Panc1 (cell line): ENCODE data around the gene HTRA3. TPM values are rescaled to one million over a fixed set of nuclear protein-coding genes. Genes with fewer than 3 reads are reported as not detected.

Experiments used
- ATAC-seq: fragments of 200-7000 bp; cut with Tn5 transposase; 2 replicates; pipeline ENCODE4 v1.9.1; 2020; ENCODE audit warnings: mild to moderate bottlenecking, moderate library complexity
- BruUV-seq: library from RNA; stranded (reverse); fragments of 400-500 nt; replicated peaks from 2 replicates; lab custom pipeline; 2021; lab: Mats Ljungman, UMichigan
- CTCF ChIA-PET: fragments of 300-600 bp; sonication (Branson Sonifier 250); formaldehyde crosslinking; loops from one replicate; lab custom pipeline; 2022; ENCODE audit warnings: antibody characterized with exemption; lab: Charles Lee
- POLR2A ChIA-PET: fragments of 300-600 bp; sonication (Branson Sonifier 250); formaldehyde crosslinking; loops from one replicate; lab custom pipeline; 2022; ENCODE audit warnings: antibody characterized with exemption; lab: Charles Lee
- DNase-seq: peaks from one replicate; pipeline ENCODE4 v3.0.0-alpha.2; 2010; ENCODE audit warnings: low read depth, low spot score
- H3K27ac ChIP-seq: 2 replicates; pipeline ENCODE4 v1.5.1; 2011; ENCODE audit warnings: mild to moderate bottlenecking, low read length, inconsistent platforms
- H3K27me3 ChIP-seq: fragments of 200-500 bp; sonication (Bioruptor generic); 2 replicates; pipeline ENCODE4 v1.6.0; 2014; ENCODE audit warnings: low read length, inconsistent platforms; ENCODE audit not compliant: control insufficient read depth, insufficient read depth
- H3K36me3 ChIP-seq: fragments of 200-500 bp; sonication (Bioruptor generic); 2 replicates; pipeline ENCODE4 v1.5.1; 2014; ENCODE audit warnings: inconsistent platforms, mild to moderate bottlenecking, low read length, moderate library complexity; ENCODE audit not compliant: control insufficient read depth, insufficient read depth
- H3K4me1 ChIP-seq: 2 replicates; pipeline ENCODE4 v1.5.1; 2011; ENCODE audit warnings: inconsistent platforms, mild to moderate bottlenecking, low read length, moderate library complexity; ENCODE audit not compliant: control insufficient read depth, insufficient read depth
- H3K4me3 ChIP-seq, 2 experiments: 2 replicates each; pipeline ENCODE4 v1.5.1; 2011 to 2012; ENCODE audit warnings: low read depth in 2 of 2, low read length in 2 of 2, mild to moderate bottlenecking in 2 of 2, inconsistent platforms in 1 of 2, moderate library complexity in 1 of 2
- H3K9me3 ChIP-seq: fragments of 200-500 bp; sonication (Bioruptor generic); 2 replicates; pipeline ENCODE4 v1.5.1; 2014; ENCODE audit warnings: low read depth, mild to moderate bottlenecking, inconsistent platforms, low read length, moderate library complexity; ENCODE audit not compliant: control insufficient read depth, insufficient read depth
- CTCF ChIP-seq: fragments of 450-650 bp; IDR thresholded peaks from 2 replicates; pipeline ENCODE4 v1.5.1; 2017; ENCODE audit warnings: mild to moderate bottlenecking
- POLR2AphosphoS5 ChIP-seq: IDR thresholded peaks from 2 replicates; pipeline ENCODE4 v1.6.1; 2012; ENCODE audit warnings: mild to moderate bottlenecking, low read depth, low read length, moderate library complexity
- REST ChIP-seq, 2 experiments: IDR thresholded peaks; 2 replicates each; pipeline ENCODE4 v1.6.1; 2011 to 2012; ENCODE audit warnings: low read depth in 2 of 2, control low read depth in 1 of 2, low read length in 1 of 2, mild to moderate bottlenecking in 1 of 2, moderate library complexity in 1 of 2; ENCODE audit not compliant: insufficient read depth in 1 of 2
- SIN3A ChIP-seq: IDR thresholded peaks from 2 replicates; pipeline ENCODE4 v1.6.1; 2012; ENCODE audit warnings: low read depth, mild to moderate bottlenecking, low read length, moderate library complexity, borderline replicate concordance; ENCODE audit not compliant: insufficient read depth
- TCF7L2 ChIP-seq: IDR thresholded peaks from 2 replicates; pipeline ENCODE4 v1.6.1; 2011; ENCODE audit warnings: mild to moderate bottlenecking, low read depth, low read length, inconsistent platforms
- in situ Hi-C: cut with HindIII; loops from 2 replicates; pipeline ENCODE4 v1.10.0; 2016; ENCODE audit warnings: low sequenced_read_pairs, low pct_unique_long_range_greater_than_20kb
- intact Hi-C: fragments of 100-400 bp; cut with micrococcal nuclease; formaldehyde crosslinking; loops from one replicate; pipeline ENCODE4 v1.10.0; 2022; ENCODE audit not compliant: unreplicated experiment
- total RNA-seq: library from RNA; stranded (reverse); gene quantifications from one replicate; pipeline ENCODE4 v1.2.1, GENCODE V29; 2021; ENCODE audit not compliant: unreplicated experiment

HTRA3 gene
- total RNA-seq, 1 experiment from 2014 or later = 0.98 TPM

- CTCF ChIA-PET = interaction anchor here (0.5 to 2.3 kb wide), 2 partner anchors 24 to 1686 kb away, joined by 4 to 7 read pairs; no protein-coding TSS in a partner anchor
- POLR2A ChIA-PET = no interaction called here
- intact Hi-C loops = no loop called here
Observed at GRCh38 chr4:8266088-8266487, 3.5 kb upstream of the HTRA3 start.

GRCh38 chr4:8266508-8266907 is 3.0 kb upstream of the HTRA3 start:
- Histone ChIP-seq H3K27ac (no peak overlapping the region), H3K36me3 (no peaks in the 10 kb centered on the region), H3K4me1 (no peaks in the 10 kb centered on the region; the same call in 1 of the 2 replicates), H3K4me3 (no peak overlapping the region), H3K27me3 (no peaks in the 10 kb centered on the region; the same call in 1 of the 2 replicates), H3K9me3 (no peaks in the 10 kb centered on the region)
- ATAC-seq (no peak), DNase-seq (no peak)
- intact Hi-C loops = no loop called here
- POLR2A ChIA-PET = no interaction called here
- in situ Hi-C loops = no loop called here
- BruUV-seq = no TSS peak
- no peak for TF ChIP-seq SIN3A
- no peak for TF ChIP-seq REST (IDR thresholded peaks at IDR 0.05; ENCODE audit: insufficient read depth in 1 of 2, low read depth in 2 of 2, low read length in 1 of 2)
- TF ChIP-seq POLR2AphosphoS5 = no peak
- no peak for TF ChIP-seq CTCF
- no peak for TF ChIP-seq TCF7L2
- CTCF ChIA-PET = interaction anchor here (0.5 to 2.3 kb wide), 3 partner anchors 24 to 1686 kb away, joined by 4 to 7 read pairs (median 6); no protein-coding TSS in a partner anchor

More at GRCh38 chr4:8266088-8266487, 3.5 kb upstream of the HTRA3 start:
- ATAC-seq (no peak), DNase-seq (no peak)
- no TSS peak for BruUV-seq
- Histone ChIP-seq H3K4me1 (no peaks in the 10 kb centered on the region; the same call in 1 of the 2 replicates), H3K9me3 (no peaks in the 10 kb centered on the region), H3K27ac (no peak overlapping the region), H3K27me3 (no peaks in the 10 kb centered on the region; the same call in 1 of the 2 replicates), H3K36me3 (no peaks in the 10 kb centered on the region), H3K4me3 (no peak overlapping the region)
- TF ChIP-seq REST (IDR thresholded peaks at IDR 0.05; ENCODE audit: insufficient read depth in 1 of 2, low read depth in 2 of 2, low read length in 1 of 2) (no peak), POLR2AphosphoS5 (no peak), CTCF (no peak), SIN3A (no peak), TCF7L2 (no peak)
- in situ Hi-C loops = no loop called here
